CD4-positive, alpha-beta memory T cell (primary cell): ENCODE measurements around the gene DEPDC7. TPM values are rescaled to one million over a fixed set of nuclear protein-coding genes. Genes with fewer than 3 reads are reported as not detected.
"Not testable (repeated sequence)": the region's sequence is repeated elsewhere in the genome, so short reads cannot be mapped to it uniquely, and the experiment has no call there.

Experiments
- CTCF ChIA-PET: fragments of 350-600 bp; sonication (Branson Sonifier 250); formaldehyde crosslinking; loops from one replicate; lab custom pipeline; 2021; ENCODE audit warnings: inconsistent platforms; ENCODE audit not compliant: partially characterized antibody; lab: Charles Lee
- POLR2A ChIA-PET: fragments of 350-600 bp; sonication (Branson Sonifier 250); formaldehyde crosslinking; loops from one replicate; lab custom pipeline; 2021; ENCODE audit not compliant: partially characterized antibody; lab: Charles Lee
- DNase-seq, 5 donors: peaks; one replicate each; pipeline versions ENCODE4 v3.0.0 to v3.0.0-alpha.2; 2020 to 2022; ENCODE audit warnings: mixed read lengths in 1 of 5
- H3K27ac ChIP-seq: one replicate; pipeline ENCODE4 v1.7.0; 2013; ENCODE audit warnings: low read depth, low read length
- H3K27me3 ChIP-seq: 2 replicates; pipeline ENCODE4 v1.7.0; 2013; ENCODE audit warnings: mild to moderate bottlenecking, low read length, moderate library complexity; ENCODE audit not compliant: insufficient read depth
- H3K36me3 ChIP-seq: 2 replicates; pipeline ENCODE4 v1.7.0; 2013; ENCODE audit warnings: mild to moderate bottlenecking, low read length, moderate library complexity; ENCODE audit not compliant: insufficient read depth
- H3K4me1 ChIP-seq: 2 replicates; pipeline ENCODE4 v1.7.0; 2013; ENCODE audit warnings: mild to moderate bottlenecking, low read length, moderate library complexity; ENCODE audit not compliant: insufficient read depth
- H3K4me3 ChIP-seq, 2 donors: one replicate each; pipeline ENCODE4 v1.7.0; 2013; ENCODE audit warnings: low read length in 2 of 2, mild to moderate bottlenecking in 1 of 2
- H3K9me3 ChIP-seq, 2 donors: one replicate each; pipeline ENCODE4 v1.7.0; 2013; ENCODE audit warnings: low read length in 2 of 2, control low read depth in 1 of 2; ENCODE audit not compliant: control insufficient read depth in 1 of 2
- H3K27ac Mint-ChIP-seq, 7 donors: one replicate each; pipeline ENCODE4 v1.8.0; 2020 to 2021; ENCODE audit warnings: mixed read lengths in 7 of 7, mild to moderate bottlenecking in 6 of 7, inconsistent platforms in 3 of 7, moderate library complexity in 3 of 7
- H3K27me3 Mint-ChIP-seq, 2 donors: one replicate each; pipeline ENCODE4 v1.8.0; 2020 to 2021; ENCODE audit warnings: mixed read lengths in 2 of 2
- H3K36me3 Mint-ChIP-seq, 2 donors: one replicate each; pipeline ENCODE4 v1.8.0; 2020 to 2021; ENCODE audit warnings: mixed read lengths in 2 of 2, inconsistent platforms in 1 of 2, mild to moderate bottlenecking in 1 of 2
- H3K4me1 Mint-ChIP-seq, 4 donors: one replicate each; pipeline ENCODE4 v1.8.0; 2020 to 2021; ENCODE audit warnings: mixed read lengths in 4 of 4, mild to moderate bottlenecking in 1 of 4
- H3K4me3 Mint-ChIP-seq, 8 donors: one replicate each; pipeline ENCODE4 v1.8.0; 2020 to 2021; ENCODE audit warnings: mixed read lengths in 8 of 8, mild to moderate bottlenecking in 7 of 8, moderate library complexity in 6 of 8, inconsistent platforms in 3 of 8
- H3K9me3 Mint-ChIP-seq, 8 donors: one replicate each; pipeline ENCODE4 v1.8.0; 2020 to 2021; ENCODE audit warnings: mixed read lengths in 8 of 8, mild to moderate bottlenecking in 5 of 8, inconsistent platforms in 3 of 8, moderate library complexity in 1 of 8
- intact Hi-C: fragments of 100-400 bp; cut with micrococcal nuclease; formaldehyde crosslinking; loops from one replicate; pipeline ENCODE4 v1.15.1; 2023
- polyA plus RNA-seq, 2 donors: library from polyadenylated mRNA; unstranded; fragments of 300-500 nt; fragmentation: Illumina TruSeq; gene quantifications; one replicate each; pipeline ENCODE4 v1.2.3, GENCODE V29; 2021
- total RNA-seq, 2 experiments: library from RNA; stranded (reverse); gene quantifications; one replicate each; pipeline ENCODE4 v1.2.3, GENCODE V29; 2021

The DEPDC7 gene
- 1 to 10 TPM; 1.4 to 1.9 TPM for total RNA-seq
- under 1 TPM; 0.37 to 0.68 TPM for polyA plus RNA-seq

- intact Hi-C loops = loop anchor here (1.0 to 10.0 kb wide), 3 partner anchors 23 to 123 kb away; partner anchors contain the start of gene TCP11L1
- CTCF ChIA-PET = interaction anchor here (0.7 to 2.2 kb wide), 8 partner anchors 8 to 49 kb away, joined by 3 to 6 read pairs (median 5); no protein-coding TSS in a partner anchor
These were observed at the start of gene DEPDC7 for GRCh38 chr11:33015621-33016551. DEPDC7 (plus strand) TSS chr11:33015878; CDS start chr11:33015956, 78 bp downstream.

GRCh38 chr11:32968541-32968940 lies 47.1 kb upstream of the DEPDC7 start:
- intact Hi-C loops = loop anchor here (10.0 kb wide), 2 partner anchors 46 to 856 kb away; partner anchors contain the start of gene DEPDC7
- H3K4me1 Mint-ChIP-seq = peaks cover 0 to 4% (median 0%) of the 10 kb centered on the region in 4 donors

More at GRCh38 chr11:33015621-33016551, at the start of gene DEPDC7:
- H3K4me3 Mint-ChIP-seq = peak within 1 kb of the TSS; percentile 82 to 88 (median 86)
- Histone ChIP-seq H3K36me3 (no peaks in the 10 kb centered on the region), H3K27ac (no peak within 1 kb of the TSS), H3K4me3 (peak within 1 kb of the TSS; percentile 43 to 49), H3K9me3 (no peaks in the 10 kb centered on the region), H3K27me3 (peaks cover 3% of the 10 kb centered on the region), H3K4me1 (peaks cover 25% of the 10 kb centered on the region)
- DNase-seq = peak; percentile 66 to 73 (median 69)
- POLR2A ChIA-PET = interaction anchor here (0.6 to 4.9 kb wide), 3 partner anchors 15 to 50 kb away, joined by 3 to 43 read pairs (median 3); partner anchors contain the start of gene TCP11L1
- H3K4me1 Mint-ChIP-seq = peaks cover 14 to 42% (median 25%) of the 10 kb centered on the region in 4 donors
- H3K36me3 Mint-ChIP-seq = no peaks in the 10 kb centered on the region
- H3K9me3 Mint-ChIP-seq = no peaks in the 10 kb centered on the region
- peak within 1 kb of the TSS in 3 of 7 donors; percentile 8 to 66 (median 25) for H3K27ac Mint-ChIP-seq
- peaks cover 9 to 19% of the 10 kb centered on the region in 2 donors for H3K27me3 Mint-ChIP-seq

GRCh38 chr11:32972233-32972632 lies 43.4 kb upstream of the DEPDC7 start:
- H3K4me3 ChIP-seq, H3K4me3 Mint-ChIP-seq, H3K4me1 Mint-ChIP-seq, H3K27ac ChIP-seq, H3K27me3 Mint-ChIP-seq, H3K4me1 ChIP-seq, H3K36me3 ChIP-seq, DNase-seq, H3K9me3 ChIP-seq, intact Hi-C loops, H3K9me3 Mint-ChIP-seq, H3K27me3 ChIP-seq, POLR2A ChIA-PET, H3K27ac Mint-ChIP-seq: not testable (repeated sequence)
- CTCF ChIA-PET = interaction anchor here (0.7 to 1.9 kb wide), 3 partner anchors 14 to 93 kb away, joined by 3 read pairs; no protein-coding TSS in a partner anchor
- peaks cover 28 to 32% of the 10 kb centered on the region in 2 donors for H3K36me3 Mint-ChIP-seq

More at GRCh38 chr11:32968541-32968940, 47.1 kb upstream of the DEPDC7 start:
- H3K4me3 ChIP-seq = no peak overlapping the region
- Mint-ChIP-seq H3K27ac (no peak overlapping the region), H3K36me3 (peaks cover 22 to 27% of the 10 kb centered on the region in 2 donors), H3K4me3 (no peak overlapping the region), H3K9me3 (no peaks in the 10 kb centered on the region), H3K27me3 (no peaks in the 10 kb centered on the region)
- ChIA-PET POLR2A (interaction anchor here (0.6 to 1.8 kb wide), 3 partner anchors 71 to 318 kb away, joined by 3 to 7 read pairs (median 4); partner anchors contain the start of gene TCP11L1), CTCF (interaction anchor here (0.8 to 16.4 kb wide), 4 partner anchors 9 to 96 kb away, joined by 3 to 394 read pairs (median 6); no protein-coding TSS in a partner anchor)
- no peak for DNase-seq
- H3K36me3 ChIP-seq = no peaks in the 10 kb centered on the region
- H3K27me3 ChIP-seq = no peaks in the 10 kb centered on the region
- no peaks in the 10 kb centered on the region for H3K4me1 ChIP-seq
- H3K27ac ChIP-seq = no peak overlapping the region
- no peaks in the 10 kb centered on the region for H3K9me3 ChIP-seq

- no peaks in the 10 kb centered on the region for H3K4me1 Mint-ChIP-seq
- Histone ChIP-seq H3K27ac (no peak overlapping the region), H3K27me3 (no peaks in the 10 kb centered on the region), H3K4me3 (no peak overlapping the region), H3K4me1 (no peaks in the 10 kb centered on the region), H3K36me3 (peaks cover 7% of the 10 kb centered on the region), H3K9me3 (no peaks in the 10 kb centered on the region)
- H3K4me3 Mint-ChIP-seq = no peak overlapping the region
- no peak for DNase-seq
- no peaks in the 10 kb centered on the region for H3K9me3 Mint-ChIP-seq
- no peaks in the 10 kb centered on the region for H3K27me3 Mint-ChIP-seq
- intact Hi-C loops = no loop called here
- CTCF ChIA-PET = interaction anchor here (1.5 to 1.9 kb wide), 2 partner anchors 14 to 93 kb away, joined by 3 read pairs; no protein-coding TSS in a partner anchor
- H3K27ac Mint-ChIP-seq = no peak overlapping the region
- POLR2A ChIA-PET = no interaction called here
- peaks cover 27 to 33% of the 10 kb centered on the region in 2 donors for H3K36me3 Mint-ChIP-seq
These were observed 42.9 kb upstream of the DEPDC7 start for GRCh38 chr11:32972781-32973180.

GRCh38 chr11:32982626-32983025 lies 33.1 kb upstream of the DEPDC7 start:
- Histone ChIP-seq H3K36me3 (no peaks in the 10 kb centered on the region), H3K27me3 (no peaks in the 10 kb centered on the region), H3K4me1 (no peaks in the 10 kb centered on the region), H3K27ac (no peak overlapping the region), H3K9me3 (no peaks in the 10 kb centered on the region), H3K4me3 (no peak overlapping the region)
- H3K36me3 Mint-ChIP-seq = peaks cover 0 to 1% of the 10 kb centered on the region in 2 donors
- H3K4me3 Mint-ChIP-seq = no peak overlapping the region
- DNase-seq = no peak
- H3K27ac Mint-ChIP-seq = no peak overlapping the region
- no peaks in the 10 kb centered on the region for H3K9me3 Mint-ChIP-seq
- ChIA-PET CTCF (interaction anchor here (1.8 to 2.2 kb wide), 2 partner anchors 15 to 26 kb away, joined by 4 to 7 read pairs; no protein-coding TSS in a partner anchor), POLR2A (interaction anchor here (2.2 kb wide), 1 partner anchor 57 kb away, joined by 7 read pairs; the partner anchor contains the start of gene TCP11L1)
- no peaks in the 10 kb centered on the region for H3K27me3 Mint-ChIP-seq
- intact Hi-C loops = no loop called here
- no peaks in the 10 kb centered on the region for H3K4me1 Mint-ChIP-seq

GRCh38 chr11:32983506-32983905 lies 32.2 kb upstream of the DEPDC7 start:
- no peak overlapping the region for H3K4me3 ChIP-seq
- no peaks in the 10 kb centered on the region for H3K36me3 ChIP-seq
- POLR2A ChIA-PET = interaction anchor here (2.2 kb wide), 1 partner anchor 56 kb away, joined by 7 read pairs; the partner anchor contains the start of gene TCP11L1
- no peak overlapping the region for H3K27ac ChIP-seq
- no peaks in the 10 kb centered on the region for H3K27me3 ChIP-seq
- Mint-ChIP-seq H3K4me1 (no peaks in the 10 kb centered on the region), H3K4me3 (no peak overlapping the region), H3K9me3 (no peaks in the 10 kb centered on the region), H3K27me3 (no peaks in the 10 kb centered on the region), H3K36me3 (no peaks in the 10 kb centered on the region), H3K27ac (no peak overlapping the region)
- CTCF ChIA-PET = interaction anchor here (1.2 to 2.2 kb wide), 5 partner anchors 14 to 81 kb away, joined by 3 to 7 read pairs (median 4); no protein-coding TSS in a partner anchor
- no peaks in the 10 kb centered on the region for H3K4me1 ChIP-seq
- H3K9me3 ChIP-seq = no peaks in the 10 kb centered on the region
- intact Hi-C loops = no loop called here
- no peak for DNase-seq
